Astrocyte (in vitro differentiated cells and primary cell): ENCODE data around the gene TMSB10.

Experiments
- EZH2 ChIP-seq: IDR thresholded peaks from 2 replicates; pipeline ENCODE4 v1.6.1; 2012; ENCODE audit warnings: mild to moderate bottlenecking, low read length, inconsistent platforms; ENCODE audit not compliant: insufficient read depth
- TF ChIP-seq, protein P1 (sequence below): IDR thresholded peaks from 2 replicates; pipeline ENCODE4 v1.5.1; 2011; ENCODE audit warnings: low read depth, mild to moderate bottlenecking, inconsistent platforms, low read length, moderate library complexity; ENCODE audit not compliant: insufficient read depth

DNA sequence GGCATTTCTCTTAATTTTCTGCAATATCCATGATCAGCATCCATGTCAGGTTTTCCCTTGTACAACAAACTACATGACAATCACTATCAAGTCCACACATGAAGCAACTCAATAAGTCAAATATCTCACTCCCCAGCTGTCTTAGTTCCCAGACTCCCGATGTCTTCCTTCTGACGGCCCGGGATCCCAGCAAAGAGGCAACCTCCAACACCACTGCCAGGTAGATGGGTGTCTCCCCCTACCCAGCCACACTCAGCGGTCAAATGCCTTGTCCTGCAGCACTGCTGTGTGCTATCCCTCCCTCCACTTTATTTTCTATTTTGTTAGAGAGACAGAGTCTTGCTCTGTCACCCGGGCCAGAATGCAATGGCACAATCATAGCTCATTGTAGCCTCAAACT lies 47.9 kb upstream of the TMSB10 start:
- TF ChIP-seq, protein P1, sequence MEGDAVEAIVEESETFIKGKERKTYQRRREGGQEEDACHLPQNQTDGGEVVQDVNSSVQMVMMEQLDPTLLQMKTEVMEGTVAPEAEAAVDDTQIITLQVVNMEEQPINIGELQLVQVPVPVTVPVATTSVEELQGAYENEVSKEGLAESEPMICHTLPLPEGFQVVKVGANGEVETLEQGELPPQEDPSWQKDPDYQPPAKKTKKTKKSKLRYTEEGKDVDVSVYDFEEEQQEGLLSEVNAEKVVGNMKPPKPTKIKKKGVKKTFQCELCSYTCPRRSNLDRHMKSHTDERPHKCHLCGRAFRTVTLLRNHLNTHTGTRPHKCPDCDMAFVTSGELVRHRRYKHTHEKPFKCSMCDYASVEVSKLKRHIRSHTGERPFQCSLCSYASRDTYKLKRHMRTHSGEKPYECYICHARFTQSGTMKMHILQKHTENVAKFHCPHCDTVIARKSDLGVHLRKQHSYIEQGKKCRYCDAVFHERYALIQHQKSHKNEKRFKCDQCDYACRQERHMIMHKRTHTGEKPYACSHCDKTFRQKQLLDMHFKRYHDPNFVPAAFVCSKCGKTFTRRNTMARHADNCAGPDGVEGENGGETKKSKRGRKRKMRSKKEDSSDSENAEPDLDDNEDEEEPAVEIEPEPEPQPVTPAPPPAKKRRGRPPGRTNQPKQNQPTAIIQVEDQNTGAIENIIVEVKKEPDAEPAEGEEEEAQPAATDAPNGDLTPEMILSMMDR: no peak
- TF ChIP-seq EZH2: no peak
